H9 (cell line): ENCODE measurements around the gene MMP19. TPM values are rescaled to one million over a fixed set of nuclear protein-coding genes. Genes with fewer than 3 reads are reported as not detected.

Experiments
- DNase-seq: peaks from one replicate; pipeline ENCODE4 v3.0.0-alpha.2; 2017
- H2AFZ ChIP-seq: one replicate; pipeline ENCODE4 v1.6.1; 2013; ENCODE audit warnings: mild to moderate bottlenecking, low read length, control low read depth, moderate library complexity
- H2AK5ac ChIP-seq: 2 replicates; pipeline ENCODE4 v1.6.1; 2013; ENCODE audit warnings: low read length, control low read depth, mixed read lengths; ENCODE audit not compliant: insufficient read length
- H2BK120ac ChIP-seq: one replicate; pipeline ENCODE4 v1.6.1; 2013; ENCODE audit warnings: low read depth, mild to moderate bottlenecking, low read length, control low read depth, inconsistent platforms; ENCODE audit not compliant: poor library complexity, severe bottlenecking
- H2BK12ac ChIP-seq: 2 replicates; pipeline ENCODE4 v1.6.1; 2013; ENCODE audit warnings: low read length, control low read depth, mixed read lengths, low read depth; ENCODE audit not compliant: insufficient read length
- H2BK15ac ChIP-seq: 2 replicates; pipeline ENCODE4 v1.6.1; 2013; ENCODE audit warnings: low read depth, low read length, control low read depth
- H2BK20ac ChIP-seq: one replicate; pipeline ENCODE4 v1.6.1; 2013; ENCODE audit warnings: low read depth, mild to moderate bottlenecking, low read length, control low read depth, inconsistent platforms; ENCODE audit not compliant: poor library complexity, severe bottlenecking
- H2BK5ac ChIP-seq: 2 replicates; pipeline ENCODE4 v1.6.1; 2013; ENCODE audit warnings: low read length, control low read depth, mixed read lengths; ENCODE audit not compliant: insufficient read length
- H3K14ac ChIP-seq: 2 replicates; pipeline ENCODE4 v1.6.1; 2013; ENCODE audit warnings: low read length, control low read depth; ENCODE audit not compliant: insufficient read depth
- H3K18ac ChIP-seq: 2 replicates; pipeline ENCODE4 v1.6.1; 2013; ENCODE audit warnings: low read depth, mild to moderate bottlenecking, mixed read lengths, low read length, control low read depth; ENCODE audit not compliant: insufficient read length
- H3K23ac ChIP-seq: 2 replicates; pipeline ENCODE4 v1.6.1; 2013; ENCODE audit warnings: low read length, control low read depth, mixed read lengths, low read depth; ENCODE audit not compliant: insufficient read length
- H3K23me2 ChIP-seq: 2 replicates; pipeline ENCODE4 v1.6.1; 2013; ENCODE audit warnings: low read depth, mild to moderate bottlenecking, mixed read lengths, low read length, control low read depth; ENCODE audit not compliant: insufficient read length, poor library complexity, severe bottlenecking
- H3K27ac ChIP-seq: 2 replicates; pipeline ENCODE4 v1.5.1; 2013; ENCODE audit warnings: low read length, control low read depth, mixed read lengths, low read depth; ENCODE audit not compliant: insufficient read length
- H3K27me3 ChIP-seq: 2 replicates; pipeline ENCODE4 v1.6.1; 2013; ENCODE audit warnings: low read length, control low read depth, inconsistent platforms; ENCODE audit not compliant: insufficient read depth
- H3K4ac ChIP-seq: 2 replicates; pipeline ENCODE4 v1.6.1; 2013; ENCODE audit warnings: low read depth, mild to moderate bottlenecking, control low read depth, inconsistent platforms, low read length, moderate library complexity
- H3K4me1 ChIP-seq: 2 replicates; pipeline ENCODE4 v1.6.1; 2013; ENCODE audit warnings: low read length, control low read depth, inconsistent platforms; ENCODE audit not compliant: insufficient read depth
- H3K4me2 ChIP-seq: 2 replicates; pipeline ENCODE4 v1.6.1; 2013; ENCODE audit warnings: low read length, control low read depth, mixed read lengths; ENCODE audit not compliant: insufficient read length, insufficient read depth
- H3K56ac ChIP-seq: 2 replicates; pipeline ENCODE4 v1.6.1; 2013; ENCODE audit warnings: low read depth, mild to moderate bottlenecking, mixed read lengths, low read length, control low read depth; ENCODE audit not compliant: insufficient read length
- H3K79me1 ChIP-seq: 2 replicates; pipeline ENCODE4 v1.6.1; 2013; ENCODE audit warnings: low read depth, mild to moderate bottlenecking, moderate library complexity, low read length, control low read depth, inconsistent platforms; ENCODE audit not compliant: insufficient read depth, poor library complexity, severe bottlenecking
- H3K79me2 ChIP-seq: 2 replicates; pipeline ENCODE4 v1.6.1; 2013; ENCODE audit warnings: low read length, control low read depth, inconsistent platforms; ENCODE audit not compliant: insufficient read depth
- H3K9ac ChIP-seq: 2 replicates; pipeline ENCODE4 v1.6.1; 2013; ENCODE audit warnings: low read length, control low read depth, mixed read lengths; ENCODE audit not compliant: insufficient read length; ENCODE audit errors: extremely low read depth
- H3K9me3 ChIP-seq: one replicate; pipeline ENCODE4 v1.6.1; 2013; ENCODE audit warnings: low read depth, low read length, inconsistent platforms; ENCODE audit not compliant: control insufficient read depth
- H3T11ph ChIP-seq: one replicate; pipeline ENCODE4 v1.6.1; 2013; ENCODE audit warnings: mild to moderate bottlenecking, low read length, control low read depth, inconsistent platforms
- H4K20me1 ChIP-seq: one replicate; pipeline ENCODE4 v1.6.1; 2013; ENCODE audit not compliant: control insufficient read depth, insufficient read length, insufficient read depth
- H4K5ac ChIP-seq: 2 replicates; pipeline ENCODE4 v1.6.1; 2013; ENCODE audit warnings: low read depth, mild to moderate bottlenecking, mixed read lengths, low read length, control low read depth; ENCODE audit not compliant: insufficient read length
- H4K8ac ChIP-seq: replicated peaks from 2 replicates; pipeline ENCODE4 v1.6.1; 2013; ENCODE audit warnings: low read length, control low read depth, mixed read lengths, low read depth; ENCODE audit not compliant: insufficient read length
- H4K91ac ChIP-seq: 2 replicates; pipeline ENCODE4 v1.6.1; 2013; ENCODE audit warnings: low read depth, mild to moderate bottlenecking, moderate library complexity, mixed read lengths, low read length, control low read depth; ENCODE audit not compliant: insufficient read length
- H3K27ac Mint-ChIP-seq, 3 experiments: 2 replicates in 2 of 3; 3 replicates in 1 of 3; pipeline ENCODE4 v1.8.0; 2020 to 2021; ENCODE audit warnings: mixed read lengths in 3 of 3, mild to moderate bottlenecking in 1 of 3, moderate library complexity in 1 of 3
- H3K27me3 Mint-ChIP-seq: 2 replicates; pipeline ENCODE4 v1.8.0; 2021; ENCODE audit warnings: low read depth, mild to moderate bottlenecking, moderate library complexity, mixed read lengths
- H3K36me3 Mint-ChIP-seq, 3 experiments: 2 replicates in 2 of 3; 3 replicates in 1 of 3; pipeline ENCODE4 v1.8.0; 2020 to 2021; ENCODE audit warnings: low read depth in 3 of 3, mixed read lengths in 3 of 3; ENCODE audit not compliant: insufficient read depth in 1 of 3
- H3K4me1 Mint-ChIP-seq, 2 experiments: 2 replicates each; pipeline ENCODE4 v1.8.0; 2020; ENCODE audit warnings: mixed read lengths in 2 of 2
- H3K4me3 Mint-ChIP-seq, 2 experiments: 2 replicates in 1 of 2; 3 replicates in 1 of 2; pipeline ENCODE4 v1.8.0; 2020 to 2021; ENCODE audit warnings: mild to moderate bottlenecking in 2 of 2, mixed read lengths in 2 of 2, moderate library complexity in 1 of 2
- H3K9me3 Mint-ChIP-seq, 2 experiments: 2 replicates in 1 of 2; 3 replicates in 1 of 2; pipeline ENCODE4 v1.8.0; 2020; ENCODE audit warnings: mild to moderate bottlenecking in 2 of 2, mixed read lengths in 2 of 2, moderate library complexity in 1 of 2
- WGBS: extraction: QIAGEN DNeasy Blood & Tissue Kit; methylation state at CpG from one replicate; pipeline ENCODE4 v1.1.7; 2013; ENCODE audit warnings: missing lambda C conversion rate, low lambda C conversion rate, mixed read lengths; ENCODE audit not compliant: insufficient read length; ENCODE audit errors: extremely low coverage; 5-methylcytosine and 5-hydroxymethylcytosine counted together
- total RNA-seq: library from RNA; stranded (reverse); gene quantifications from 2 replicates; pipeline ENCODE4 v1.2.1, GENCODE V29; 2021
- TF ChIP-seq, protein P1 (sequence below): fragments of 200-600 bp; sonication (generic); conservative IDR thresholded peaks from 3 replicates; pipeline ENCODE4 v1.8.0; 2021; ENCODE audit warnings: antibody characterized with exemption, mild to moderate bottlenecking

MMP19 gene
- total RNA-seq, 1 experiment from 2014 or later, result 1.7 TPM

DNA sequence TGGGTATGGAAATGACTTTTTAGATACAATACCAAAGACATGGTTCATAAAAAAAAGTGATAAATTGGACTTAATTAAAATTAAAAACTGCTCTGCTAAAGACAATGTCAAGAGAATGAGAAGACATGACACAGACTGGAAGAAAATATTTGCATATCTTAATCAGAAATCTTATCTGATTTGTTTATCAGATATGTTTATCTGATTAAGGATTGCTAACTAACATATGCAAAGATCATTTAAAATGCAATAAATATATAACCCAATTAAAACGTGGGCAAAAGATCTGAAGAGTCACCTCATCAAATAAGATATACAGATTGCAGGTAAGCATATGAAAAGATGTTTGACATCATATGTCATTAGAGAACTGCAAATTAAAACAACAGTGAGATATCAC is 10.0 kb upstream of the MMP19 start:
- Histone ChIP-seq H3K79me1 (no peaks in the 10 kb centered on the region), H3K56ac (no peak overlapping the region), H3K27ac (no peak overlapping the region), H2BK12ac (no peak overlapping the region), H2BK15ac (no peak overlapping the region), H2BK20ac (no peak overlapping the region), H3K14ac (no peak overlapping the region), H4K20me1 (no peaks in the 10 kb centered on the region), H2BK120ac (no peak overlapping the region), H4K91ac (no peak overlapping the region), H3K79me2 (no peaks in the 10 kb centered on the region), H2BK5ac (no peak overlapping the region), H4K5ac (no peak overlapping the region), H3K4me1 (no peaks in the 10 kb centered on the region), H3K4ac (no peak overlapping the region), H3K9me3 (no peaks in the 10 kb centered on the region), H3K4me2 (no peak overlapping the region), H2AK5ac (no peak overlapping the region), H3K23ac (no peak overlapping the region), H2AFZ (no peak overlapping the region), H3K9ac (no peak overlapping the region), H3K18ac (no peak overlapping the region), H3T11ph (no peak overlapping the region), H3K23me2 (no peaks in the 10 kb centered on the region), H4K8ac (no peak overlapping the region), H3K27me3 (no peaks in the 10 kb centered on the region)
- Mint-ChIP-seq H3K4me3 (no peak overlapping the region), H3K27me3 (peaks cover 6% of the 10 kb centered on the region), H3K4me1 (peaks cover 5 to 9% of the 10 kb centered on the region in 2 experiments), H3K27ac (no peak overlapping the region), H3K36me3 (no peaks in the 10 kb centered on the region), H3K9me3 (no peaks in the 10 kb centered on the region)
- TF ChIP-seq, protein P1, sequence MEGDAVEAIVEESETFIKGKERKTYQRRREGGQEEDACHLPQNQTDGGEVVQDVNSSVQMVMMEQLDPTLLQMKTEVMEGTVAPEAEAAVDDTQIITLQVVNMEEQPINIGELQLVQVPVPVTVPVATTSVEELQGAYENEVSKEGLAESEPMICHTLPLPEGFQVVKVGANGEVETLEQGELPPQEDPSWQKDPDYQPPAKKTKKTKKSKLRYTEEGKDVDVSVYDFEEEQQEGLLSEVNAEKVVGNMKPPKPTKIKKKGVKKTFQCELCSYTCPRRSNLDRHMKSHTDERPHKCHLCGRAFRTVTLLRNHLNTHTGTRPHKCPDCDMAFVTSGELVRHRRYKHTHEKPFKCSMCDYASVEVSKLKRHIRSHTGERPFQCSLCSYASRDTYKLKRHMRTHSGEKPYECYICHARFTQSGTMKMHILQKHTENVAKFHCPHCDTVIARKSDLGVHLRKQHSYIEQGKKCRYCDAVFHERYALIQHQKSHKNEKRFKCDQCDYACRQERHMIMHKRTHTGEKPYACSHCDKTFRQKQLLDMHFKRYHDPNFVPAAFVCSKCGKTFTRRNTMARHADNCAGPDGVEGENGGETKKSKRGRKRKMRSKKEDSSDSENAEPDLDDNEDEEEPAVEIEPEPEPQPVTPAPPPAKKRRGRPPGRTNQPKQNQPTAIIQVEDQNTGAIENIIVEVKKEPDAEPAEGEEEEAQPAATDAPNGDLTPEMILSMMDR, result no peak
- no CpG with 5 or more reads among the region's 1 CpG for WGBS
- DNase-seq, result no peak
